HAP-1 (cell line): ENCODE measurements around the gene FOXO3.

Experiments
- DNase-seq, 2 experiments: peaks; one replicate each; pipeline ENCODE4 v3.0.0-alpha.2; 2016 to 2020; ENCODE audit warnings: low spot score in 2 of 2
- H3K27me3 ChIP-seq: fragments of 250-450 bp; sonication (Bioruptor Pico); 2 replicates; pipeline ENCODE4 v1.5.1; 2020; ENCODE audit warnings: low read depth, mild to moderate bottlenecking, moderate library complexity
- H3K36me3 ChIP-seq: fragments of 250-450 bp; sonication (Bioruptor Pico); replicated peaks from 2 replicates; pipeline ENCODE4 v1.5.1; 2020; ENCODE audit warnings: mild to moderate bottlenecking
- H3K4me1 ChIP-seq: fragments of 250-450 bp; sonication (Bioruptor Pico); 2 replicates; pipeline ENCODE4 v1.5.1; 2020; ENCODE audit warnings: mild to moderate bottlenecking
- H3K4me3 ChIP-seq: fragments of 250-450 bp; sonication (Bioruptor Pico); 2 replicates; pipeline ENCODE4 v1.5.1; 2020; ENCODE audit warnings: mild to moderate bottlenecking, moderate library complexity
- H3K9me3 ChIP-seq: fragments of 250-450 bp; sonication (Bioruptor Pico); 2 replicates; pipeline ENCODE4 v1.5.1; 2020; ENCODE audit warnings: mild to moderate bottlenecking, moderate library complexity
- in situ Hi-C: fragments of 300-500 bp; cut with MboI; formaldehyde crosslinking; loops from 3 replicates; pipeline ENCODE4 v1.14.3; 2020; ENCODE audit warnings: low sequenced_read_pairs, inconsistent platforms, mixed read lengths

Gene FOXO3

GRCh38 chr6:108715832-108716231 lies 155.1 kb downstream of the FOXO3 start:
- no peaks in the 10 kb centered on the region for H3K9me3 ChIP-seq
- in situ Hi-C loops = no loop called here
- H3K4me1 ChIP-seq = no peaks in the 10 kb centered on the region; the same call in 1 of the 2 replicates
- DNase-seq = no peak
- H3K4me3 ChIP-seq = no peak overlapping the region
- H3K27me3 ChIP-seq = no peaks in the 10 kb centered on the region
- no peaks in the 10 kb centered on the region for H3K36me3 ChIP-seq

GRCh38 chr6:108716801-108717791 lies 156.4 kb downstream of the FOXO3 start:
- no peaks in the 10 kb centered on the region for H3K9me3 ChIP-seq
- H3K27me3 ChIP-seq = no peaks in the 10 kb centered on the region
- in situ Hi-C loops = no loop called here
- DNase-seq = no peak
- H3K36me3 ChIP-seq = no peaks in the 10 kb centered on the region
- H3K4me1 ChIP-seq = no peaks in the 10 kb centered on the region; the same call in 1 of the 2 replicates
- no peak overlapping the region for H3K4me3 ChIP-seq

- Histone ChIP-seq H3K4me3 (no peak overlapping the region), H3K36me3 (no peaks in the 10 kb centered on the region), H3K9me3 (peaks cover 6% of the 10 kb centered on the region), H3K4me1 (no peaks in the 10 kb centered on the region; the same call in 1 of the 2 replicates), H3K27me3 (no peaks in the 10 kb centered on the region)
- in situ Hi-C loops = no loop called here
- DNase-seq = no peak
Measured at GRCh38 chr6:108719477-108719876, 158.8 kb downstream of the FOXO3 start.

GRCh38 chr6:108720827-108721226 lies 160.1 kb downstream of the FOXO3 start:
- in situ Hi-C loops = no loop called here
- Histone ChIP-seq H3K4me1 (no peaks in the 10 kb centered on the region; the same call in 1 of the 2 replicates), H3K36me3 (no peaks in the 10 kb centered on the region), H3K27me3 (no peaks in the 10 kb centered on the region), H3K4me3 (no peak overlapping the region), H3K9me3 (peaks cover 6% of the 10 kb centered on the region)
- no peak for DNase-seq

GRCh38 chr6:108721286-108721685 lies 160.6 kb downstream of the FOXO3 start:
- no peak overlapping the region for H3K4me3 ChIP-seq
- no peaks in the 10 kb centered on the region for H3K36me3 ChIP-seq
- no peaks in the 10 kb centered on the region; the same call in 1 of the 2 replicates for H3K4me1 ChIP-seq
- peaks cover 6% of the 10 kb centered on the region for H3K9me3 ChIP-seq
- DNase-seq = no peak
- H3K27me3 ChIP-seq = no peaks in the 10 kb centered on the region
- in situ Hi-C loops = no loop called here

- DNase-seq = no peak
- peaks cover 6% of the 10 kb centered on the region for H3K9me3 ChIP-seq
- in situ Hi-C loops = no loop called here
Measured at GRCh38 chr6:108723594-108723993, 162.9 kb downstream of the FOXO3 start.

GRCh38 chr6:108726726-108727339 lies 166.1 kb downstream of the FOXO3 start:
- H3K4me3 ChIP-seq = no peak overlapping the region
- peaks cover 6% of the 10 kb centered on the region for H3K9me3 ChIP-seq
- H3K36me3 ChIP-seq = no peaks in the 10 kb centered on the region
- H3K27me3 ChIP-seq = no peaks in the 10 kb centered on the region
- in situ Hi-C loops = no loop called here
- no peak for DNase-seq
- peaks cover 17% of the 10 kb centered on the region for H3K4me1 ChIP-seq

More at GRCh38 chr6:108723594-108723993, 162.9 kb downstream of the FOXO3 start:
- Histone ChIP-seq H3K27me3 (no peaks in the 10 kb centered on the region), H3K4me1 (no peaks in the 10 kb centered on the region; the same call in 1 of the 2 replicates), H3K36me3 (no peaks in the 10 kb centered on the region), H3K4me3 (no peak overlapping the region)

GRCh38 chr6:108727966-108728730 lies 167.4 kb downstream of the FOXO3 start:
- Histone ChIP-seq H3K36me3 (no peaks in the 10 kb centered on the region), H3K4me1 (peaks cover 24% of the 10 kb centered on the region), H3K27me3 (no peaks in the 10 kb centered on the region), H3K4me3 (no peak overlapping the region), H3K9me3 (peaks cover 5% of the 10 kb centered on the region)
- in situ Hi-C loops = no loop called here
- no peak for DNase-seq

- H3K36me3 ChIP-seq = no peaks in the 10 kb centered on the region
- no peaks in the 10 kb centered on the region for H3K9me3 ChIP-seq
- peaks cover 24% of the 10 kb centered on the region for H3K4me1 ChIP-seq
- no peak overlapping the region for H3K4me3 ChIP-seq
- in situ Hi-C loops = no loop called here
- DNase-seq = no peak
- H3K27me3 ChIP-seq = no peaks in the 10 kb centered on the region
Measured at GRCh38 chr6:108728826-108729225, 168.1 kb downstream of the FOXO3 start.

GRCh38 chr6:108730635-108731515 lies 170.2 kb downstream of the FOXO3 start:
- Histone ChIP-seq H3K27me3 (no peaks in the 10 kb centered on the region), H3K36me3 (no peaks in the 10 kb centered on the region), H3K4me1 (peaks cover 24% of the 10 kb centered on the region), H3K4me3 (peak overlapping the region; percentile 11; the same call in 1 of the 2 replicates), H3K9me3 (no peaks in the 10 kb centered on the region)
- peak; percentile 73 to 84 for DNase-seq
- in situ Hi-C loops = no loop called here

- Histone ChIP-seq H3K27me3 (no peaks in the 10 kb centered on the region), H3K4me1 (peaks cover 34% of the 10 kb centered on the region)
- in situ Hi-C loops = no loop called here
Measured at GRCh38 chr6:108732091-108732870, 171.6 kb downstream of the FOXO3 start.

GRCh38 chr6:108733051-108733450 lies 172.3 kb downstream of the FOXO3 start:
- no peak for DNase-seq
- no peaks in the 10 kb centered on the region for H3K27me3 ChIP-seq
- H3K36me3 ChIP-seq = no peaks in the 10 kb centered on the region
- no peaks in the 10 kb centered on the region for H3K9me3 ChIP-seq
- H3K4me3 ChIP-seq = no peak overlapping the region
- in situ Hi-C loops = no loop called here
- H3K4me1 ChIP-seq = peaks cover 35% of the 10 kb centered on the region

More at GRCh38 chr6:108732091-108732870, 171.6 kb downstream of the FOXO3 start:
- H3K9me3 ChIP-seq = no peaks in the 10 kb centered on the region
- no peak overlapping the region for H3K4me3 ChIP-seq
- peak in 1 of 2 experiments; percentile 20 for DNase-seq
- no peaks in the 10 kb centered on the region for H3K36me3 ChIP-seq
